Measurements from ENCODE around the gene A1CF.

- TF ChIP-seq CTCF (IDR thresholded peaks at IDR 0.05) (no peak), MAX (IDR thresholded peaks at IDR 0.05) (no peak), KDM1A (IDR thresholded peaks at IDR 0.05; ENCODE audit: low read depth) (no peak), POLR2A (IDR thresholded peaks at IDR 0.05; ENCODE audit: low read length) (no peak), PHF8 (IDR thresholded peaks at IDR 0.05; ENCODE audit: borderline replicate concordance, low read depth) (no peak), POLR2AphosphoS2 (conservative IDR thresholded peaks at IDR 0.05; ENCODE audit: low read length) (no peak), JUNB (IDR thresholded peaks at IDR 0.05) (no peak), RCOR1 (IDR thresholded peaks at IDR 0.05; ENCODE audit: low read depth, low read length) (no peak), E2F6 (IDR thresholded peaks at IDR 0.05; ENCODE audit: borderline replicate concordance, low read depth) (no peak), SREBF2 (IDR thresholded peaks at IDR 0.05) (no peak)
Measured at GRCh38 chr10:50909334-50910014, 24.0 kb upstream of the A1CF start.
